GM10248 (cell line): Measurements from ENCODE around the gene PHYH.

Experiments
- CTCF ChIA-PET: fragments of 300-600 bp; sonication (Branson Sonifier 250); formaldehyde crosslinking; extraction: SDS; loops from one replicate; lab custom pipeline; 2021; ENCODE audit warnings: antibody characterized with exemption; lab: Yijun Ruan, JAX
- POLR2A ChIA-PET: fragments of 350-650 bp; sonication (Branson Sonifier 250); formaldehyde crosslinking; extraction: SDS; loops from one replicate; lab custom pipeline; 2020; ENCODE audit warnings: antibody characterized with exemption; lab: Yijun Ruan, JAX
- DNase-seq: peaks from one replicate; pipeline ENCODE4 v3.0.0; 2012; ENCODE audit errors: extremely low spot score
- TF ChIP-seq, protein P1 (sequence below): IDR thresholded peaks from 2 replicates; pipeline ENCODE4 v1.5.1; 2012; ENCODE audit warnings: mild to moderate bottlenecking, low read depth; ENCODE audit errors: extremely low read depth, missing control alignments, control extremely low read depth

Gene PHYH

DNA sequence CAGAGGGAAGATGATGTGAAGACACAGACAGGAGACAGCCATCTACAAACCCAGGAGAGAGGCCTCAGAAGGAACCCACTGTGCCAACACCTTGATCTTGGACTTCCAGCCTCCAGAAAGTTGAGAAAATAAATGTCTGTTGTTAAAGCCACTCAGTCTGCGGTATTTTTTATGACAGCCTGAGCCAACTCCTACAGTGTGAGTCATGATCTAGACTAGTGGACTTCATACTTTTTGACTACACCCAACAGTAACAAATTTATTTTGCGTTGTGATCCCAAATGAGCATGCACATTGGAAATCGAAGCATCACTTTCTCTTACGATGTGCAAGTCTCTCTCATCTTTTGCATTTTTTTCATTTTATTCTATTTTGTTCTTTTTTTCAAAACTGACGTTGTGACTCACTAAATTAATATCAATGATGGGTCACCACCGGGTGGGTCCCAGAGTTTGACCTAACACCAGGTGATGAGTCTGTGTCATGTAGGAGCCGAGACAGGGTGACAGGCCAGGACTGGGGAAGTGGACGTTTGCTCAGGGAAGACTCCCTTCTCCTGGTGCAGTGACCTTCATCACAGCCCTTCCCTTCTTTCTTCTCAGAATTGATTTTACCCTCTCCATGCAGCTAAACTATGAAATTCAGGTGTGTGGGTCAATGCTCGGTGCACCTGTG is 28.9 kb downstream of the PHYH start:
- ChIA-PET CTCF (interaction anchor here (1.3 to 4.1 kb wide), 3 partner anchors 20 to 82 kb away, joined by 3 to 27 read pairs (median 4); no protein-coding TSS in a partner anchor), POLR2A (no interaction called here)
- DNase-seq, result no peak
- TF ChIP-seq, protein P1, sequence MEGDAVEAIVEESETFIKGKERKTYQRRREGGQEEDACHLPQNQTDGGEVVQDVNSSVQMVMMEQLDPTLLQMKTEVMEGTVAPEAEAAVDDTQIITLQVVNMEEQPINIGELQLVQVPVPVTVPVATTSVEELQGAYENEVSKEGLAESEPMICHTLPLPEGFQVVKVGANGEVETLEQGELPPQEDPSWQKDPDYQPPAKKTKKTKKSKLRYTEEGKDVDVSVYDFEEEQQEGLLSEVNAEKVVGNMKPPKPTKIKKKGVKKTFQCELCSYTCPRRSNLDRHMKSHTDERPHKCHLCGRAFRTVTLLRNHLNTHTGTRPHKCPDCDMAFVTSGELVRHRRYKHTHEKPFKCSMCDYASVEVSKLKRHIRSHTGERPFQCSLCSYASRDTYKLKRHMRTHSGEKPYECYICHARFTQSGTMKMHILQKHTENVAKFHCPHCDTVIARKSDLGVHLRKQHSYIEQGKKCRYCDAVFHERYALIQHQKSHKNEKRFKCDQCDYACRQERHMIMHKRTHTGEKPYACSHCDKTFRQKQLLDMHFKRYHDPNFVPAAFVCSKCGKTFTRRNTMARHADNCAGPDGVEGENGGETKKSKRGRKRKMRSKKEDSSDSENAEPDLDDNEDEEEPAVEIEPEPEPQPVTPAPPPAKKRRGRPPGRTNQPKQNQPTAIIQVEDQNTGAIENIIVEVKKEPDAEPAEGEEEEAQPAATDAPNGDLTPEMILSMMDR, result no peak

DNA sequence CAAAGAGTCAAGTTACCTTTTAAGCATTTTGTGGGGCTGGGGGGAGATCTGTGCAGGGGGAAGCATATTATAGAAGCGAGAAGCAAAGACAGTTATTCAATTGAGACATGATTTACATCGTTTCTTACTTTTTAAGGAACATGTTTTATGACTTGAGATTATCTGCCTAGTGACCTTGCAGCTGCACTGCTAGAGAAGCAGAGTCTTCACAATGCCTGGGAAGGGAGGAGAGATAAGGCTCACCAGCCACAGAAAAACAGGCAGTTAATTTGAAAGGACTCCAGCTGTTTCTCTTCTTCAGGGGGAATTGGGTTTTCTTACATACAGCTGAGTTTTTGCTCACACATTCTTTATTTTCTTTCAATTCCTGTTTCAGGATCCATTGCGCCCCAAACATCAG is 31.0 kb downstream of the PHYH start:
- TF ChIP-seq, protein P1, result no peak
- DNase-seq, result no peak
- POLR2A ChIA-PET, result no interaction called here
- CTCF ChIA-PET, result interaction anchor here (0.6 to 1.4 kb wide), 3 partner anchors 9 to 170 kb away, joined by 3 read pairs; no protein-coding TSS in a partner anchor

DNA sequence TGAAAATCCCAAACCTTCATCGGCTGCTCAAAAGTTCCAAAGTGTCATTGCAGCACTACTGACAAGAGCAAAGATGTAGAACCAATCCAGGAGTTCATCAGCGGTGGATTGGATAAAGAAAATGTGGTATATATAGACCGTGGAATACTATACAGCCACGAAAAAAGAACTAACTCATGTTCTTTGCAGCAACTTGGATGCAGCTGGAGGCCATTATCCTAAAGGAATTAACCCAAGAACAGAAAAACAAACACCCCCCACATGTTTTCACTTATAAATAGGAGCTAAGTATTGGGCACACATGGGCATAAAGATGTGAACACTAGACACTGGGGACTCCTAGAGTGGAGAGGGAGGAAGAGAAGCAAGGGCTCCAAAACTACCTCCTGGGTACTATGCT is 31.6 kb downstream of the PHYH start:
- ChIA-PET CTCF (interaction anchor here (0.6 to 1.4 kb wide), 3 partner anchors 10 to 170 kb away, joined by 3 read pairs; no protein-coding TSS in a partner anchor), POLR2A (no interaction called here)
- DNase-seq, result no peak
- TF ChIP-seq, protein P1, result no peak

DNA sequence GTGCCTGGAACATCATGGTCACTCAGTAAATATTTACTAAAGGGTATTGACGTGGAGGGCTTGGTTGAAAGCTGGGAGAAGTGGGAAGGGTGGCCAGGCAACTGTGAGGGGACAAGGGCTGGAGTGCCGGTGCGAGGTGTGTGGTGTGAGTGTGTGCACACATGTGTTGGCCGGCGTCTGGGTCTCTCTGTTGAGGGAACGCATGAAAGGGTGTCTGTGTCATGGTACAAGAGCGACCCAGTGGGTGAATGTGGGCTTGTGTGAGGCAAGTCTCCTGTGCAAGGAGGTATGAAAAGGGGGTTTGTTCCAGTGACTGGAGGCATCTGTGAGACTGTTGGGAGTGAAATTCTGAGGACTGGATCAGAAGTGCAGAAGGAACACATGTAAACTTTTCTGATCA is 36.3 kb downstream of the PHYH start:
- TF ChIP-seq, protein P1, result no peak
- POLR2A ChIA-PET, result no interaction called here
- CTCF ChIA-PET, result no interaction called here

DNA sequence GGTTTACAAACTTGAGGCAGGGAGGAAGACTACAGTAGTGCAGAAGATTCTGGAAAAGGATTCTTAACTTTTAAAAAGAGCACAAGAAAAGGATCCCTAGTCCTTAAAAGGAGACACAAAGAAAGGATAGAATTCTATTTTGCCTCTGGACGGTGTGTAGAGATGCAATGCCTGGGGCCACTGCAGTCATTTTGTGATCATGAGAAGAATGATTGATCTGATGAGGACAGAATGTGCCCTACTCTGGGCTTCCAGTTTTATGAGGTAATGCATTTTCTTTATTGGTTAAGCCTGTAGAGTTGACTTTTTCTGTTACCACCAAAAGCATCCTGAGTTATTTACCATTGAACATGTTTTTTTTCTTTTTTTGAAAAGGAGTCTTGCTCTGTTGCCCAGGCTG is 37.4 kb downstream of the PHYH start:
- TF ChIP-seq, protein P1, result no peak

More for the DNA sequence above, 36.3 kb downstream of the PHYH start:
- DNase-seq, result no peak

DNA sequence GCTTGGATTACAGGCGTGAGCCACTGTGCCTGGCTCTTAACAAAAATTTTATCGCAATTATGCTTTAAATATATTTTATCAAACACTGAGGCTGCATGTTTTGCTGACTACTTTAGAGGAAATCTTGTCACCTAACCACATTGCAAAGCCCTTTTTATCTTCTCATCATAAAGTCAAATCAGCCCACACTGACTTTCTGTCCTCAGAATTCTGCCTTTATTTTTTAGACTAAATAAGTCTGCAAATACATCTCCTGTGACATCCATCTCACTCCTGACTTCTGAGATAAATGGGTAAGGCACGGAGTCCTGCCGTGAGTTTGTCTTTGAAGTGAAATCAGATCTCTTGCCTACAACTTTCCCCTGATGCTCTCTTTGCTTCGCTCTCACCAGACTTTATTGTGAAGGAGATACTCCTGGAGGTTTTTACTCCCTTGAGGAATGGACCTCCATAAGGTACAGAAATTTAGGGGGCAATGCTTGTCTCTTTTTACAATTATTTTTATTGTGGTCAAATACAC is 42.2 kb downstream of the PHYH start:
- CTCF ChIA-PET, result no interaction called here
- no peak for DNase-seq
- POLR2A ChIA-PET, result no interaction called here
- TF ChIP-seq, protein P1, result no peak

More for the DNA sequence above, 37.4 kb downstream of the PHYH start:
- CTCF ChIA-PET, result no interaction called here
- no peak for DNase-seq
- POLR2A ChIA-PET, result no interaction called here
